Measurements from ENCODE around the gene NACC1. TPM values are rescaled to one million over a fixed set of nuclear protein-coding genes. Genes with fewer than 3 reads are reported as not detected.

Gene NACC1
- 91.7 and 106 TPM in 2 replicates for total RNA-seq

DNA sequence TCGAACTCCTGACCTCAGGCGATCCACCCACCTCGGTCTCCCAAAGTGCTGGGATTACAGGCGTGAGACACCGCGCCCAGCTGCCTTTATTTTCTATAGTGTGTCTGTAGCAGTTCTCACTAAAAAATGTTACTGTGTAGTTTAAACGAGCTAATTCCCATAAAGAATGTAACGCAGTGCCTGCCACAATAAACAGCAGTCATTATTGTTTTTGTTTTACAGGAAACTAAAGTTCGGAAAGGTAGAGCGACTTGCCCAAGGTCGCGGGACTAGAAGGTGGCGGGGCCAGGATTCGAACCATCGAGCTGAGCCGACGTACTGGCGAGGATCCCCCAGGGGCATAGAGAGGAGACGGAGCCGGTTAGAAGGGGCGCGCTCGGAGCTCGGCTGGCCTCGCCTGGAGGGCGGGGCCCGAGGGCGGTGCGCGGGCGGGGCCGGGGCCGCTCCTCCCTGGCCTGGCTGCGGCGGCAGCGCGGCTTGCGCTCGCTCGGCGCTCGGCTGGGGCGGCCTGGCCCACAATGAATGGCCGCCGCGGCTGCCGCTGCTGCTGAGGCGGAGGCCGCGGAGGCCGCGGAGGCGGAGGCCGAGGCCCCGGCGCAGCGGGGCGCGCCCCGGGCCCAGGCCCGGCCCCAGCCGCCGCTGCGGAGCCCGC, at the start of gene NACC1:
TSS of gene NACC1 (plus strand) at position 493 of the 652 bp plus-strand sequence. CDS start 16,944 bp downstream, outside the sequence.

DNA sequence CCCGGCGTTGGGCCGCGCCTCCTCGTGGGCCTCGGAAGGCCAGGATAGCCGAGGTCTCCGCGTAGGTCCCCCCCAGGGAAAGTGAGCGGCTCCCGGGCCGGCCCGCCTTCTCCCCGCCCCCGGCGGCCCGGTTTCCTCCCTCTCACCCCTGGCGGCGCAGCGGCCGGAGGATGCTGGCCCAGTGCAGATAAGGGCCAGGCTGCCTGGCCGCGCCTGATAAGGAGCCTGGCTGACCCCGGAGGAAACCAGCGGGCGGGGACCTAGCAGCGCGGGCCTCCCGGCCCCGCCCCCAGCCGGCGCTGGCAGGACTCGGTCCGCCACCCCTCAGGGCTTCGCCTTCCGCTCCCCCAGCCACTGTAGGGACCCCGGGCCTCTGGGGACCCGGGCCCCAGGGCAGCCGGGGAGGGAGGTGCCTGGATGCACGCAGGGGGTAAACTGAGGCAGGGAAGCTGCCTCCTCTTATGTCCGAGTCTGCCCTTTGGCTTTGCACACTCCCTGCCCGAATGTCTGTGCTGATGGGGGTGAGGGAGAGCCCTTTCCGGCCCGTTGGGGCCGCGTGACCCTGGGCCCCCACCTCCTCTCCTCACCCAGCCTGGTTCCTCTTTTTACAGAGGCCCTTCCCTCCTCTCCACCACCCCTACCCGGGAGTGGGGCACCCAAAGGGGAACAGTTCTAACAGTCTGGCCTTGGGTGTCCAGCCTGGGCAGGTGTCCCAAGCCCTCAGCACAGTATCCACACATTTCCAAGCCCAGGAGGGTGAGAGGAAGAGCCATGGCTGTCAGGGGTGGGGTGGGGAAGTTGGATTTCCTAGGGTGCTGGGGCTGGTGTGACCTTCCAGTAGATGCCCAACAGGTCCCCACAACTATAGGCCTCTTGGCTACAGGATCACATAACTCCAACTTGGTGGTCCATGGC, 15.1 kb upstream of the NACC1 start, which contains the start of gene LYL1:
TSS of gene LYL1 (minus strand) at position 193 of the 915 bp plus-strand sequence. CDS start 1,687 bp downstream, outside the sequence.

DNA sequence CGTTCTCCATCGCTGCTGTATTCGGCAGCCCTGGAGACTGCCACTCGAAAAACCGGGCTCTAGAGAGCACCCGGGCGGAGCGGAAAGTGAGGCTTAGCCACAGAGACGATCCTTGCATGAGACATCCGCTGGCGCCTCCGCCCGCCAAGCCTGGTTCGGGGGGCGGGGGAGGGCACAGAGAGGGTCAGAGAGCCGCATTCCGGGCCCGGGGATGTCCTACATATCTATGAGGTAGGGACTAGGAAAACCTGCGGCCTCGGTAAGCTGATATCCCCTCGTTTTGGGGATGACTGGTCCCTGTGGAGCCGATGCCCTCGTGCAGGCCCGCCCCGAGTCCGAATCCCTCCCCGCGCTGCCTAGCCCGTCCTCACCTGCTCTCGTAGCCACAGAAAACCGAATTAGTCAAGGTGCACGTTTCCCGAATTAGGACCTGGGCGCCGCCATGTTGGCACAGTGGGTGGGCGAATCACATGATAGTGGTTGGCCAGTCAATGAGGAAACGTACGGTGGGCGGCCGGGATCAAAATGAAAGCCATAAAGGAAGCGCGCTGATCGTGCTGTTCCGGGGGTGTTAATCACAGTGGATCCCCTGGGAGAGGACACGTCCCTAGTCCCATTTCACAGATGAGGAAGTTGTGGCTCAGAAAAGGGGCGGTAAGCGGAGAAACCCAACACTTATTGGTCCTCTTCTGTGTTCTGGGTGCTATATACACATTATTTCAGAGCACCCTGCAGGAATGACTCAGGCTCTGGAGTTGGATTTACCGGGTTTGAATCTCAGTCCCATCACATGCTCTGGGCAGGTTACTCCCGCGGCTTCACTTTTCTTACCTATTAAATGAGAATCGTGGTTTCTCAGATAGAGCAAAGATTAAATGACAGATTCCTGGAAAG, 1.5 kb upstream of the NACC1 start, which contains the start of gene TRMT1:
TSS of gene TRMT1 (minus strand) at position 459 of the 894 bp plus-strand sequence. CDS start at position 118, 341 bp downstream.

DNA sequence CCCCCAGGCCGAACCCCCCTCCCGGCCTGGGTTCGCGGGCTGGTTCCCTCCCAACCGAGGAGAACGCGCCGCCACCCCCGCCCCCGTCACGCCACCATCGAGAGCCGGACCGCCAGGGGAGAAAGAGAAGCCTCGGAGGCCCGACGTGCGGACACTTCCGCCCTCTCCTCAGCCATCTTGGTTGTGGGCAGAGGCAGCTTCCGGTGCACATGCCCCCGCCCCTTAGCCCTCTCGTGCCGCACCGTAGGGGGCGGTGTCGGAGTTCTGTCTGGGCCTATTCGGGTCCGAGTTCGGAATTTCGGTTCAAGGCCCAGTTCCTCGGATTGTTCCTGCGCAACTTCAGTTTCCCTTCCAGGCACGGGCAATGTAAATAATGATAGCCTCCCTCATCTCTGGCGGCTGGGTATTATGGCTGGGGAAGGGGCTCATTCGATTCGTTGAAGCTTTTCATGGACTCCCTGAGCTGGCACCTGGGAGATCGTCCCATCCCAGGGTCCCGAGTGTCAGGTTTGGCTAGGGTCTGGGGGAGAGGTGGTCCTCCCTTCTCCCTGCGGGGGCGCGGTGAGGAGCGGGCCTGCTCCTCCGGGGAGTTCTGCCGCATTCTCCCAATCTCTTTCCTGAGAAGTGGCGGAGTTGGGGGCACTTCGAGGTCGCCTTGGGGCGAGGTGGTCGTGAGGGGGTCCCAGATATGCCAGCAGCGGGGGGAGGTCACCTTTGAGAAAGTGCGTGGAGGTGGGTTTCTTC, 32.3 kb downstream of the NACC1 start, which contains the start of the genes IER2 and STX10:
TSS of gene IER2 (plus strand) at position 225 of the 744 bp plus-strand sequence. CDS start 2,776 bp downstream, outside the sequence.
TSS of gene STX10 (minus strand) at position 189 of the 744 bp plus-strand sequence. CDS start 202 bp downstream, outside the sequence.

Other genes with a start within 250 kb of the NACC1 start
- 16.8 and 20.9 TPM in 2 replicates for gene DNASE2, start 236.8 kb upstream of the NACC1 start, total RNA-seq
- not detected in 2 replicates for gene KLF1, start 231.1 kb upstream of the NACC1 start, total RNA-seq
- 30.1 and 33.7 TPM in 2 replicates for gene GCDH, start 227.1 kb upstream of the NACC1 start, total RNA-seq
- not detected in 2 replicates for gene SYCE2, start 199.0 kb upstream of the NACC1 start, total RNA-seq
- gene FARSA, start 184.6 kb upstream of the NACC1 start, total RNA-seq = 74.1 and 78.0 TPM in 2 replicates
- gene CALR, start 179.7 kb upstream of the NACC1 start, total RNA-seq = 2,084 and 2,158 TPM in 2 replicates
- gene RAD23A, start 172.4 kb upstream of the NACC1 start, total RNA-seq = 94.9 and 104 TPM in 2 replicates
- 20.9 and 21.0 TPM in 2 replicates for gene GADD45GIP1, start 161.0 kb upstream of the NACC1 start, total RNA-seq
- not detected in 2 replicates for gene DAND5, start 148.7 kb upstream of the NACC1 start, total RNA-seq
- gene NFIX, start 122.8 kb upstream of the NACC1 start, total RNA-seq = 13.2 and 16.0 TPM in 2 replicates
- gene LYL1, start 15.4 kb upstream of the NACC1 start, total RNA-seq = 58.6 and 119 TPM in 2 replicates
- gene TRMT1, start 1.5 kb upstream of the NACC1 start, total RNA-seq = 35.1 and 43.1 TPM in 2 replicates
- 63.2 and 79.7 TPM in 2 replicates for gene STX10, start 32.1 kb downstream of the NACC1 start, total RNA-seq
- gene IER2, start 32.1 kb downstream of the NACC1 start, total RNA-seq = 29.9 and 41.2 TPM in 2 replicates